HCT116 (cell line): ENCODE results near the gene PPM1H. TPM values are rescaled to one million over a fixed set of nuclear protein-coding genes. Genes with fewer than 3 reads are reported as not detected.

Source experiments
- ATAC-seq: fragments of 200-7000 bp; cut with Tn5 transposase; 2 replicates; pipeline ENCODE4 v1.9.1; 2020; ENCODE audit warnings: mild to moderate bottlenecking, moderate library complexity
- BruUV-seq: library from RNA; stranded (reverse); fragments of 400-500 nt; replicated peaks from 2 replicates; lab custom pipeline; 2021; lab: Mats Ljungman, UMichigan
- CTCF ChIA-PET: fragments of 300-600 bp; sonication (Branson Sonifier 250); formaldehyde crosslinking; loops from one replicate; lab custom pipeline; 2021; ENCODE audit warnings: antibody characterized with exemption; lab: Charles Lee
- POLR2A ChIA-PET: fragments of 300-600, 350-600 bp; sonication (Branson Sonifier 250); formaldehyde crosslinking; loops from one replicate; lab custom pipeline; 2021; ENCODE audit warnings: antibody characterized with exemption; lab: Charles Lee
- RAD21 ChIA-PET, 2 experiments: fragments of 300-600 bp; sonication (Branson Sonifier 250); formaldehyde crosslinking; loops; one replicate each; lab custom pipeline; 2023; ENCODE audit warnings: low total read pairs in 2 of 2; ENCODE audit not compliant: uncharacterized antibody in 2 of 2, unreplicated experiment in 2 of 2, low non-redundant PET in 1 of 2; lab: Charles Lee
- DNase-seq: peaks from one replicate; pipeline ENCODE4 v3.0.0-alpha.2; 2010; ENCODE audit warnings: low read depth, low spot score
- H2AFZ ChIP-seq: fragments of 200-600 bp; shearing (Covaris generic), sonication (generic); 2 replicates; pipeline ENCODE4 v1.6.1; 2017; ENCODE audit warnings: low read depth, mixed run types, mixed read lengths, antibody characterized with exemption, low read length; ENCODE audit not compliant: poor library complexity, severe bottlenecking
- H3K27ac ChIP-seq: 2 replicates; pipeline ENCODE4 v1.5.1; 2012; ENCODE audit warnings: low read depth, low read length
- H3K27me3 ChIP-seq: fragments of 200-600 bp; sonication (generic); 2 replicates; pipeline ENCODE4 v1.6.1; 2016; ENCODE audit warnings: mixed run types, low read length, mixed read lengths; ENCODE audit not compliant: insufficient read depth
- H3K36me3 ChIP-seq, 2 experiments: fragments of 200-500 bp in 1 of 2; fragments of 200-600 bp in 1 of 2; sonication (Bioruptor generic) in 1 of 2; sonication (generic) in 1 of 2; 2 replicates each; pipeline versions ENCODE4 v1.5.1 to v1.6.1; 2014 to 2016; ENCODE audit warnings: low read length in 2 of 2, inconsistent platforms in 1 of 2, mixed read lengths in 1 of 2, mixed run types in 1 of 2; ENCODE audit not compliant: insufficient read depth in 2 of 2, control insufficient read depth in 1 of 2
- H3K4me1 ChIP-seq, 2 experiments: fragments of 200-600 bp in 1 of 2; sonication (generic) in 1 of 2; 2 replicates each; pipeline versions ENCODE4 v1.5.1 to v1.6.1; 2012 to 2017; ENCODE audit warnings: low read length in 2 of 2, inconsistent platforms in 1 of 2, mild to moderate bottlenecking in 1 of 2, mixed read lengths in 1 of 2, mixed run types in 1 of 2, moderate library complexity in 1 of 2; ENCODE audit not compliant: insufficient read depth in 2 of 2, control insufficient read depth in 1 of 2
- H3K4me2 ChIP-seq: fragments of 200-600 bp; sonication (generic); 2 replicates; pipeline ENCODE4 v1.6.1; 2017; ENCODE audit warnings: mixed run types, low read length, mixed read lengths
- H3K4me3 ChIP-seq, 2 experiments: fragments of 200-600 bp in 1 of 2; sonication (generic) in 1 of 2; replicated peaks in 1 of 2; 2 replicates each; pipeline ENCODE4 v1.5.1; 2011 to 2016; ENCODE audit warnings: low read length in 2 of 2, control low read depth in 1 of 2, low read depth in 1 of 2, mild to moderate bottlenecking in 1 of 2, mixed read lengths in 1 of 2, mixed run types in 1 of 2
- H3K79me2 ChIP-seq: fragments of 200-600 bp; sonication (generic); 2 replicates; pipeline ENCODE4 v1.6.1; 2017; ENCODE audit warnings: mild to moderate bottlenecking, mixed run types, low read length, moderate library complexity, mixed read lengths; ENCODE audit not compliant: insufficient read depth
- H3K9ac ChIP-seq: fragments of 200-600 bp; sonication (generic); 2 replicates; pipeline ENCODE4 v1.6.1; 2016; ENCODE audit warnings: low read length, mixed read lengths
- H3K9me2 ChIP-seq: fragments of 200-600 bp; sonication (generic), shearing (Covaris generic); 2 replicates; pipeline ENCODE4 v1.6.1; 2017; ENCODE audit warnings: mixed run types, mild to moderate bottlenecking, moderate library complexity; ENCODE audit not compliant: insufficient read depth
- H3K9me3 ChIP-seq, 2 experiments: fragments of 200-500 bp in 1 of 2; fragments of 200-600 bp in 1 of 2; sonication (Bioruptor generic) in 1 of 2; sonication (generic) in 1 of 2; 2 replicates each; pipeline ENCODE4 v1.6.1; 2014 to 2017; ENCODE audit warnings: low read length in 2 of 2, mixed read lengths in 2 of 2, inconsistent platforms in 1 of 2, low read depth in 1 of 2, mild to moderate bottlenecking in 1 of 2, mixed run types in 1 of 2, moderate library complexity in 1 of 2; ENCODE audit not compliant: control insufficient read depth in 1 of 2, insufficient read depth in 1 of 2
- H4K20me1 ChIP-seq: fragments of 200-600 bp; sonication (generic), shearing (Covaris generic); 2 replicates; pipeline ENCODE4 v1.6.1; 2017; ENCODE audit warnings: mixed run types, mild to moderate bottlenecking, moderate library complexity; ENCODE audit not compliant: insufficient read depth
- CBX3 ChIP-seq: IDR thresholded peaks from 2 replicates; pipeline ENCODE4 v1.6.1; 2012; ENCODE audit warnings: low read depth
- ELF1 ChIP-seq: IDR thresholded peaks from 2 replicates; pipeline ENCODE4 v1.6.1; 2012; ENCODE audit warnings: low read depth, borderline replicate concordance
- EZH2phosphoT487 ChIP-seq: fragments of 200-600 bp; IDR thresholded peaks from 2 replicates; pipeline ENCODE4 v1.6.1; 2018; ENCODE audit warnings: antibody characterized with exemption, borderline replicate concordance
- POLR2A ChIP-seq: IDR thresholded peaks from 2 replicates; pipeline ENCODE4 v1.7.0; 2011; ENCODE audit warnings: borderline replicate concordance; ENCODE audit not compliant: insufficient read depth, insufficient read length; ENCODE audit errors: extremely low read depth
- POLR2AphosphoS5 ChIP-seq: IDR thresholded peaks from 2 replicates; pipeline ENCODE4 v1.6.1; 2011; ENCODE audit warnings: mild to moderate bottlenecking, low read depth, low read length, moderate library complexity
- SIN3A ChIP-seq: IDR thresholded peaks from 2 replicates; pipeline ENCODE4 v1.6.1; 2012; ENCODE audit warnings: low read depth
- SP1 ChIP-seq: IDR thresholded peaks from 2 replicates; pipeline ENCODE4 v1.6.1; 2012; ENCODE audit warnings: low read depth
- ZFX ChIP-seq: fragments of 450-650 bp; IDR thresholded peaks from 2 replicates; pipeline ENCODE4 v1.6.1; 2017
- intact Hi-C: fragments of 100-400 bp; cut with micrococcal nuclease; formaldehyde crosslinking; loops from 2 replicates; pipeline ENCODE4 v1.10.0; 2022
- total RNA-seq: library from RNA; stranded (reverse); gene quantifications from one replicate; pipeline ENCODE4 v1.2.1, GENCODE V29; 2021; ENCODE audit not compliant: unreplicated experiment
- TF ChIP-seq, protein P1 (sequence below), 3 experiments: fragments of 200-600 bp in 1 of 3; sonication (generic) in 1 of 3; IDR thresholded peaks in 2 of 3; conservative IDR thresholded peaks in 1 of 3; 2 replicates each; pipeline ENCODE4 v1.5.1; 2012 to 2017; ENCODE audit warnings: low read depth in 2 of 3, low read length in 2 of 3, antibody characterized with exemption in 1 of 3, borderline replicate concordance in 1 of 3, control low read depth in 1 of 3, mild to moderate bottlenecking in 1 of 3, mixed read lengths in 1 of 3, mixed run types in 1 of 3, moderate library complexity in 1 of 3; ENCODE audit not compliant: insufficient read depth in 1 of 3
- TF ChIP-seq, protein P2 (sequence below): IDR thresholded peaks from 2 replicates; pipeline ENCODE4 v1.6.1; 2012
- TF ChIP-seq, protein P3 (sequence below): IDR thresholded peaks from 2 replicates; pipeline ENCODE4 v1.6.1; 2011; ENCODE audit warnings: mild to moderate bottlenecking, low read length, moderate library complexity; ENCODE audit not compliant: insufficient replicate concordance; ENCODE audit errors: extremely low read depth

Gene PPM1H
- total RNA-seq, 1 experiment from 2014 or later, result 8.0 TPM

DNA sequence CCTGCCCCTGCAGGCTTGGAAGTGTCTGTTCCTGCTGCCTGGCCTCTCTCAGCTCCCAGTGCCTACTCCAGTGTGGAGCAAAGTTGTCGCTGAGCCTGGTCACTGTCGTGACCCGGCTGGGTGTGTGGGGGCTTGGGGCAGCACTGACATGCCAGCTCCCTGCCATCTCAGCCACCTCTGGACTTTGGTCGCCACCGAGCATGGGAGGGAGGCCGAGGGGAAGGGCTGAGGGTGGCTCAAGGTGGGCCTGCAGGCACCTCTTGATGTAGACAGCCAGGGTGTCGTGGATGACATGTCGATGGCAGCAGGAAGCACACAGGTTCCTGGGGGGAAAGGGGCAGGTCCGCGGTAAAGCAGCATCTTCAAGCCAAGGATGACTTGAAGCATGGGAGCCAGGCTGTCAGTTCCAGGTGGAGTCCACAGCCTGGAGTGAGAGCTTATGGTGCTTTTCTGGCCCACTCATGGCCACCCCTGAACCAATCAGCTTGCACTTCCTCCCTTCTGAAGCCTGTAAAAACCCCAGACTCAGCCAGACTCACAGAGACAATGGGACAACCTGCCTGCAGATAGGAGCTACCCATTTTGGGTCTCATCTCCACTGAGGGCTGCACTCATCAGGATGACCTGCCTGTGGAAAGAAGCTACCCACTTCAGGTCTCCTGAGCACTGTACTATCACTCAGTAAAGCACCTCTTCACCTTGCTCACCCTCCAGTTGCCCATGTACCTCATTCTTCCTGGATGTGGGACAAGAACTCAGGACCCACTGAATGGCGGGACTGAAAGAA lies 258.2 kb downstream of the PPM1H start:
- no peak for DNase-seq
- no peak overlapping the region for H2AFZ ChIP-seq
- no peak overlapping the region for H3K27ac ChIP-seq
- H3K4me1 ChIP-seq, result peaks cover 0 to 7% of the 10 kb centered on the region in 2 experiments; a peak in 1 of 4 replicates
- no peaks in the 10 kb centered on the region for H3K36me3 ChIP-seq
- peaks cover 10 to 16% of the 10 kb centered on the region in 2 experiments; a peak in 2 of 4 replicates for H3K9me3 ChIP-seq
- no peaks in the 10 kb centered on the region for H3K27me3 ChIP-seq
- no peak overlapping the region for H3K4me3 ChIP-seq
- no TSS peak for BruUV-seq
- no peak for ATAC-seq
- no peak overlapping the region for H3K9ac ChIP-seq
- H3K79me2 ChIP-seq, result no peaks in the 10 kb centered on the region
- CTCF ChIA-PET, result no interaction called here
- intact Hi-C loops, result no loop called here
- TF ChIP-seq POLR2A, result no peak
- no peak for TF ChIP-seq SP1
- TF ChIP-seq CBX3, result no peak
- no peak for TF ChIP-seq ZFX
- TF ChIP-seq ELF1, result no peak
- TF ChIP-seq, protein P1, sequence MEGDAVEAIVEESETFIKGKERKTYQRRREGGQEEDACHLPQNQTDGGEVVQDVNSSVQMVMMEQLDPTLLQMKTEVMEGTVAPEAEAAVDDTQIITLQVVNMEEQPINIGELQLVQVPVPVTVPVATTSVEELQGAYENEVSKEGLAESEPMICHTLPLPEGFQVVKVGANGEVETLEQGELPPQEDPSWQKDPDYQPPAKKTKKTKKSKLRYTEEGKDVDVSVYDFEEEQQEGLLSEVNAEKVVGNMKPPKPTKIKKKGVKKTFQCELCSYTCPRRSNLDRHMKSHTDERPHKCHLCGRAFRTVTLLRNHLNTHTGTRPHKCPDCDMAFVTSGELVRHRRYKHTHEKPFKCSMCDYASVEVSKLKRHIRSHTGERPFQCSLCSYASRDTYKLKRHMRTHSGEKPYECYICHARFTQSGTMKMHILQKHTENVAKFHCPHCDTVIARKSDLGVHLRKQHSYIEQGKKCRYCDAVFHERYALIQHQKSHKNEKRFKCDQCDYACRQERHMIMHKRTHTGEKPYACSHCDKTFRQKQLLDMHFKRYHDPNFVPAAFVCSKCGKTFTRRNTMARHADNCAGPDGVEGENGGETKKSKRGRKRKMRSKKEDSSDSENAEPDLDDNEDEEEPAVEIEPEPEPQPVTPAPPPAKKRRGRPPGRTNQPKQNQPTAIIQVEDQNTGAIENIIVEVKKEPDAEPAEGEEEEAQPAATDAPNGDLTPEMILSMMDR (IDR thresholded peaks at IDR 0.05 in 2 of 3, conservative IDR thresholded peaks at IDR 0.05 in 1 of 3; ENCODE audit: borderline replicate concordance in 1 of 3, insufficient read depth in 1 of 3, low read depth in 2 of 3, low read length in 2 of 3), result no peak
- TF ChIP-seq, protein P2, sequence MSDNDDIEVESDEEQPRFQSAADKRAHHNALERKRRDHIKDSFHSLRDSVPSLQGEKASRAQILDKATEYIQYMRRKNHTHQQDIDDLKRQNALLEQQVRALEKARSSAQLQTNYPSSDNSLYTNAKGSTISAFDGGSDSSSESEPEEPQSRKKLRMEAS, result no peak
- TF ChIP-seq SIN3A, result no peak
- TF ChIP-seq EZH2phosphoT487, result no peak
- TF ChIP-seq POLR2AphosphoS5, result no peak
- TF ChIP-seq, protein P3, sequence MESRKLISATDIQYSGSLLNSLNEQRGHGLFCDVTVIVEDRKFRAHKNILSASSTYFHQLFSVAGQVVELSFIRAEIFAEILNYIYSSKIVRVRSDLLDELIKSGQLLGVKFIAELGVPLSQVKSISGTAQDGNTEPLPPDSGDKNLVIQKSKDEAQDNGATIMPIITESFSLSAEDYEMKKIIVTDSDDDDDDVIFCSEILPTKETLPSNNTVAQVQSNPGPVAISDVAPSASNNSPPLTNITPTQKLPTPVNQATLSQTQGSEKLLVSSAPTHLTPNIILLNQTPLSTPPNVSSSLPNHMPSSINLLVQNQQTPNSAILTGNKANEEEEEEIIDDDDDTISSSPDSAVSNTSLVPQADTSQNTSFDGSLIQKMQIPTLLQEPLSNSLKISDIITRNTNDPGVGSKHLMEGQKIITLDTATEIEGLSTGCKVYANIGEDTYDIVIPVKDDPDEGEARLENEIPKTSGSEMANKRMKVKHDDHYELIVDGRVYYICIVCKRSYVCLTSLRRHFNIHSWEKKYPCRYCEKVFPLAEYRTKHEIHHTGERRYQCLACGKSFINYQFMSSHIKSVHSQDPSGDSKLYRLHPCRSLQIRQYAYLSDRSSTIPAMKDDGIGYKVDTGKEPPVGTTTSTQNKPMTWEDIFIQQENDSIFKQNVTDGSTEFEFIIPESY, result no peak
- RAD21 ChIA-PET, result no interaction called here
- H3K9me2 ChIP-seq, result no peaks in the 10 kb centered on the region
- H3K4me2 ChIP-seq, result no peak overlapping the region
- POLR2A ChIA-PET, result no interaction called here
- H4K20me1 ChIP-seq, result no peaks in the 10 kb centered on the region
